Central memory CD4-positive, alpha-beta T cell (primary cell): ENCODE results near the gene GRK1.

ENCODE experiments used
- DNase-seq: peaks from one replicate; pipeline ENCODE4 v3.0.0; 2022

Gene GRK1

DNA sequence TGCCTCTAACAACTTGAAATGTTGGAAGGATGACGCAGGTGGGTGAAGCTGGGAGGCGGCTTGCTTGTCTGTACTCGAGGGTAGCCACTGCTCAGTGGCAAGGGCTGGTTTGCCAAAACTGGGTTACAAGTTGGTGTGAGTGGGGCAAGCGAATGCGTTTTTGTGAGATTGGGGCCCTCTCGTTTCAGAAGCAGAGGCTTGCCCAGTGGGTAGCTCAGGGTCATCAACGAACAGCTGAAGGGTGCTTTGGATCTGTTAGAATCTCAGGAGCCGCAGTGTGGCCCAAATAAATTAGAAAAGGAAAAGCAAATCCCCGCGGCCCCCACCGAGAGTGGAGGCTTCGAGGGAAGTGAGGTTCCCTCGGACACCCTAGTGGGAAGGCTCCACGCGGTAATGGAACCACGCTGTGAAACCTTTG, 16.3 kb upstream of the GRK1 start:
- no peak for DNase-seq

DNA sequence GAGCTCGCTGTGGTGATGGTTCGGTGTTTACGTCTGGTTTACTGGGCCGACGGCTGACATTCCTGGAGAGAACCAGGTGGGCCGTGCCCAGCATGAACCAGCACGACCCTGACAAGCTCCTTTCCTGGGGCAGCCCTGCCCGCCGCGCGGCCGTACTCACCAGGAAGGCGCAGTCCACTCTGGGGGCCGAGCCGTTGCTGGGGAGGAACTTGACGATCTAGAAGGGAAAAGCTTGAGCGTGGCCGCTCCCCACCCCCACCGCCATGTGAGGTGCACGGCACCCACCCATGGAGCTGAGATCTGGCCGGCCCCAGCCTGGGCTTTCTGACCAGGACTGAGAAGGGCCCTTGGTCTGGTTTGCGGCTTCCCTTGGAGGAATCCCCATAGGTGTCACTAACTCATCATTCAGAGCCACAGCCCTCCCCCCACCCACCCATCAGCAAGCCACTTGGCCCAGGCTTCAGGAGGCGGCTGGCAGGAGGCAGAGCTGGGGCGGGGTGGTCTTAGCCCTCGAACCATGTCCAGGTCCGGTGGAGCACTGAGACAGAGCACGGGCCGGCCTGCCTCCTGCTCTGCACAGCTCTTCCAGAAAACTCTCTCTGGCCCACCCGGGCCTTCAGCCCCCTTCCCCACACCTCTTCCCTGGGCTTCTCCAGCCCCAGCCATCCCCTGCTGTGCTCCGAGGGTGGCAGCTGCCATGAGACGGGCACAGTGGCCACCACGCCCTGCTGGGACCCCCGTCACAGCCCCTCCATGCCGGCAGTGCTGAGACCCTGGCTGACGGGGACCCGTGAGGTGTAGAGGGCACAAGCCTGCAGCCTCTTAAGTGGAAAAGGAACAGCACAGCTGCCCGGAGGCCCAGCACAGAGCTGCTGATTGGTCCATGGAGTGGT, 15.3 kb upstream of the GRK1 start:
- DNase-seq, result no peak

DNA sequence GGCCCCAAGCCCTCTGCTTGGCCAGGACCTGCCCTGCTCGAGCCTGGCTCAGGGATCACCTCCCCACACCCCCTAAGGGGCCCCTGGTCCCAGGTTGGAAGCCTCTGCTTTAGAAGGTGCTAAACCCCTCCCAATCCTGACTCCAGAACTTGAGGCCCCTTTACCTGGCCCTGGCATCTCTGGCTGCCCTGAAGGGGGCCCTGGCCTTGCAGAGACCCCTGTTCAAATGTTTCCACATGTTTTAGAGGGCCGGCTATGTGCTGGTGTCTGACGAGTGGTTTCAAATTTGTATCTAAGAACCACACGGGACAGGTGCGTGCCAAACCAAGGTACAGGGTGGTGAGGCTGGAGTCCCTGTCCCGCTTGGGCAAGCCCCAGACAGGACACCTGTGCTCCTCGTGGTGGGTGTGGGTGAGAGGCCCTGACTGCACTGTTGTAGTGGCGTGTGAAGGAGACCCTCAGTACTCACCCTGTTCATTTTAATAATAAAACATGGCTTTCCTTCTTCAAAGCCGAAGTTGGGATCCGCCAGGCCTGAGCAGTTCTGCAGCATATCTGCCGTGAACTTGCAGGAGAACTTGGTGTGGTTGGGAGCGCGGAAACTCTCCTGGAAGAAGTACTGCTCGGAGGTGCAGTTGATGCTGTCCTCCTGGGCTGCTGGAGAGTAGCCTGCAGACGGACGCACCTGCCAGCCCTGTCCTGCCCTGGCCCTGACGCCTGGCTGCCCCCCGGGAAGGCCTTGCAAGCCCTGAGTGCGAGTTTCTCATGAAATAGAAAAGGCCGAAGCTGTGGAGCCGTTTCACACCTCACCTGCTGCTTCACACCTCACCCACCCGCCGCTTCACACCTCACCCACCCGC, 14.4 kb upstream of the GRK1 start:
- DNase-seq, result no peak

- no peak for DNase-seq
Measured at GRCh38 chr13:113653264-113654174, 13.5 kb upstream of the GRK1 start.

GRCh38 chr13:113654175-113654560, 12.9 kb upstream of the GRK1 start:
- no peak for DNase-seq

GRCh38 chr13:113654591-113655345, 12.3 kb upstream of the GRK1 start:
- no peak for DNase-seq

GRCh38 chr13:113655346-113656002, 11.5 kb upstream of the GRK1 start:
- no peak for DNase-seq

DNA sequence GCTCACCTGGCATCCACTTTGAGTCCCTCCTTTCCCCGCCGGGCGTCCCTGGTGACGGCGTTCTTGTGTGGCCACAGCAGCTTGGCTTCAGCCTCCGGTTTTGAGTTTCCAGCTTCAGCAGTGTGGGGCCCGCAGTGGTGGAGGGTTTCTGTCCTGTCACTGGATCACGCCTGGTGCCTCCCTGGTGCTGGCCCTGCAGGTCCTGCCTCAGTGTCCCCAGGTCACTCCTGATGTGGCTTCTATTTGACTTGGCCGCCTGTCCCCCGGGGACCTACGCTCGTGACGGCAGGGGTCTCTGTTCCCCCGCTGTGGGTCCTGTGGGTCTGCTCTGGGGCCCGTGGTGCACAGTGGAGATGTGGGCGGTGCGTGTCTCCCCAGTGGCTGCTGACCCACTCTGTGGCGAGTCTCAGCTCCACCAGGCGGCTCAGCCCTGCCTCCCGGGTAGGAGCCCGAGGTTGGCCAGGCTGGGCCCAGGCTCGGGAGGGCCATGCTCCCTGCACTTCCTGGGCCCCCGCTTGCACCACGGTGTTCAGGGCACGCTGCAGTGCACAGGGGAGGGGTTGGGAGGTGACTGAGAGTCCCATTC, 10.9 kb upstream of the GRK1 start:
- DNase-seq, result no peak

DNA sequence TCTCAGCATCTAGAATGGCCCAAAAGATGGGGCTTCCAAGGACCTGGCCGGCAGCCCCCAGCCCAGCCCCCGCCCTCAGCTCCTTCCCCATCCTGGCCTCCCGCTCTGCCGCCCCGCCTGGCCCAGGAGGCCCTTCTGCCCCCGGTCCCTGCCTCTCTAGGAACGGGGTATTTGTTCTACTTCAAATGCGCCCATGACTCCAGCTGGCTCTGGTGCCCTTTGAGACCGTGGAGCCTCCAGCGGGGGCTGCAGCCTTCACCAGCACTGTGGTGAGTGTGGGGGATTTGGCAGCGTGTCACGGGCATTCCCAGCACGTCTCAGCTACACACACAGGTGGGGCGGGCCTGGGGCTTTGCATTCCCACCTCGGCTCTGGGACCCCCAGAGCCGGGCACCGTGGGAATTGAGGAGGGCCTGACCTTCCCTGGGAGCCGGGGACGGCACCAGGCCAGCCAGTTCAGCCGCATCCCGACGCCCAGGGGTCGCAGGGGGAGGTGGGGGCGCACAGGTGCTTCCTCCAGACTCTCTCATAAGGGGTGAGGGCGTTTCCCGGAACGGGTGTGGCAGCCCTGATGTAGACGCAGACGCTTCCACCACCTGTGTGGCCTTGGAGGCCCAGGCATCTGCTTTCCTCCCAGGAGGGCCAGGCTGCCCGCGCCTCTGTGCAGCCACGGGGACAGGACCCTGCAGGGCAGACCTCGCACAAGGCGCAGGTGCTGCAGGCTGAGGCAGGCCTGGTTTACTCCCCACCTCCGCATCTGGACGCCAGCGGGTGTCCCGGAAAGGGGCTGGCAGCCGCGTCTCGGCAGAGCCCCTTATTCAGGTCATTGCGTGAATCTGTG, 10.0 kb upstream of the GRK1 start:
- DNase-seq, result no peak

- DNase-seq, result no peak
Measured at GRCh38 chr13:113657851-113658741, 8.9 kb upstream of the GRK1 start, which contains the start of gene ATP4B. ATP4B (minus strand) TSS chr13:113658198; CDS start chr13:113658144, 54 bp downstream.

GRCh38 chr13:113658836-113659235, 8.2 kb upstream of the GRK1 start:
- DNase-seq, result no peak

GRCh38 chr13:113659337-113659736, 7.7 kb upstream of the GRK1 start:
- no peak for DNase-seq

- DNase-seq, result no peak
Measured at GRCh38 chr13:113660066-113660465, 7.0 kb upstream of the GRK1 start.

- DNase-seq, result no peak
Measured at GRCh38 chr13:113661509-113661908, 5.5 kb upstream of the GRK1 start.

- no peak for DNase-seq
Measured at GRCh38 chr13:113663934-113664333, 3.1 kb upstream of the GRK1 start.

GRCh38 chr13:113664751-113665596, 2.0 kb upstream of the GRK1 start:
- DNase-seq, result no peak

DNA sequence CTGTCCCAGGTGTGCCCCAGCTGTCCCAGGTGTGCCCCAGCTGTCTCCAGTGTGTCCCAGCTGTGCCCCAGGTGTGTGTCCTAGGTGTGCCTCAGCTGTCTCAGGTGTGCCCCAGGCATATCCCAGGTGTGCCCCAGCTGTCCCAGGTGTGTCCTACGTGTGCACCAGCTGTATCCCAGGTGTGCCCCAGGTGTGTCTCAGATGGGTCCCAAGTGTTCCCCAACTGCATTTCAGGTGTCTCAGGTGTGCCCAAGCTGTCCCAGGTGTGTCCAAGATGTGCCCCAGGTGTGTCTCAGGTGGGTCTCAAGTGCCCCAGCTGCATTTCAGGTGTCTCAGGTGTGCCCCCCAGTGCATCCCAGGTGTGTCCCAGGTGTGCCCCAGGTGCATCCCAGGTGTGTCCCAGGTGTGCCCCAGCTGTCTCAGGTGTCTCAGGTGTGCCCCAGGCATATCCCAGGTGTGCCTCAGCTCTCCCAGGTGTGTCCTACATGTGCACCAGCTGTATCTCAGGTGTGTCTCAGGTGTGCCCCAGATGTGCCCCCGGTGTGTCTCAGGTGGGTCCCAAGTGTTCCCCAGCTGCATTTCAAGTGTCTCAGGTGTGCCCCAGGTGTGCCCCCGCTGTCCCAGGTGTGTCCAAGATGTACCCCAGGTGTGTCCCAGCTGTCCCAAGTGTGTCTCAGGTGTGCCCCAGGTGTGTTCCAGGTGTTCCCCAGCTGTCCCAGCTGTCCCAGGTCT, 1.3 kb upstream of the GRK1 start:
- DNase-seq, result no peak
